H7 (cell line): ENCODE results near the gene WFDC12. TPM values are rescaled to one million over a fixed set of nuclear protein-coding genes. Genes with fewer than 3 reads are reported as not detected.

Experiments
- DNase-seq: peaks from one replicate; pipeline ENCODE4 v3.0.0; 2012
- H3K27me3 ChIP-seq: 2 replicates; pipeline ENCODE4 v1.6.0; 2011; ENCODE audit warnings: mild to moderate bottlenecking, low read length; ENCODE audit not compliant: control insufficient read depth, insufficient read depth
- H3K36me3 ChIP-seq: replicated peaks from 2 replicates; pipeline ENCODE4 v1.5.1; 2011; ENCODE audit warnings: low read length; ENCODE audit not compliant: control insufficient read depth, insufficient read depth
- H3K4me3 ChIP-seq: 2 replicates; pipeline ENCODE4 v1.5.1; 2011; ENCODE audit warnings: low read depth, mild to moderate bottlenecking, control low read depth, low read length, moderate library complexity; ENCODE audit not compliant: insufficient read depth
- total RNA-seq: library from RNA; depleted of rRNA; stranded (reverse); fragments of >200 nt; shearing (Covaris generic); gene quantifications from 2 replicates; pipeline ENCODE4 v1.2.3, GENCODE V29; 2014

The WFDC12 gene
- total RNA-seq, 1 experiment from 2014 or later = not detected

DNA sequence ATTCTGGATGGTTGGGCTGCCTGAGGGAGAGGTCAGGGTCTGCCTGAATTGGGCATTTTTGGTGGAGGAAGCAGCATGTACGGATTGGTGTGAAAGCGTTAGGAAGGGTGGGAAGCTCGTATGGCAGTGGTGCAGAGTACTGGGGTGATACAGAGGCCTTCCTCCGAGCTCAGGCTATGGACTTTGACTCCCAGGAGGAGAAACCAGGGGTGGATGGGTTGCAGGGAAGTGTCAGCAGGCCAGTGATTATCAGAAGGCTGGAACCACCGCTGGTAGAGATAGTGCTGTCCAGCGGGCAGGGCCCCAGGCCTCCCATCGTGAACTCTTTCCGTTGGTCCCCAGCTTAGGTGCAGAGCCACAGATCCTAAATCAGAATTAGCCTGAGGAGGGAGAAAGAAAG lies 14.6 kb downstream of the WFDC12 start:
- DNase-seq = no peak

DNA sequence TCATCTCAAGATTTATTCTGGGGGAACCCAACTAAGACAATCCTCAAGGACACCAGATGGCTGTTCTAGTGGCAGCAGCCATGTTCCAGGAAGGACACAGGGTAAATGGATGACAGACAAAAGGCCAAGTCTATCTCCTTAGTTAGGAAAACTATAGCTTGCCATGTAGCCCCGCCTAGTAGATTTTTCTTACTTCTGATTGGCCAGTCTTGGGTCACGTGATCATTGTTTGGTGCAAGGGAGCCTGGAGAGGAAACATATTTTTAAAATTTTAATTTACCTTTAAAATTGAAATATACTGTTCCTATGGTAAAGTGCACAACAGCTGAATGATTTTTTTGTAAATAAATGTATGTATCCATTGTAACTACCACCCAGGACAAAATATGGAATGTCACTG lies 18.9 kb downstream of the WFDC12 start:
- H3K27me3 ChIP-seq = peaks cover 7% of the 10 kb centered on the region
- H3K36me3 ChIP-seq = no peaks in the 10 kb centered on the region
- DNase-seq = no peak
- H3K4me3 ChIP-seq = no peak overlapping the region

More for the DNA sequence above, 14.6 kb downstream of the WFDC12 start:
- Histone ChIP-seq H3K27me3 (no peaks in the 10 kb centered on the region; the same call in 1 of the 2 replicates), H3K4me3 (no peak overlapping the region), H3K36me3 (no peaks in the 10 kb centered on the region)

DNA sequence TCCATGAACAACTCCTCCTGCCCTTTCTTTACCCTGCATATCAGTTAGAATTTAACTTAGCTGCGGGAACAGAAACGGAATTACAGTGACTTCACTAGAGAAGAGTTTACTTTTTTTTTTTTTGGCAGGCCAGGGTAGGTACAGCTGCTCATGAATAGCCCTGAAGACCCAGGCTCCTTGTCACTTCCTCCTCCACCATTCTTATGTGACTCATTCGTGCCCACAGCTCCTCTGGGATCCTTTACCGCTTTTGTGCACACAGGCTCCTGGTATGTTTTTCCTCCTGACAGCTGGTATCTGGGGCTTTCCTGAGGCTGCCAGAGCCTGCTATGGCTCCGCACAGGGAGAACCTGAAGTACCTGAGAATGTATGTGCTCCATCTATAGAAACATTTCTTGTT lies 19.5 kb downstream of the WFDC12 start:
- H3K36me3 ChIP-seq = no peaks in the 10 kb centered on the region
- peaks cover 12% of the 10 kb centered on the region for H3K27me3 ChIP-seq
- H3K4me3 ChIP-seq = no peak overlapping the region
- DNase-seq = no peak

DNA sequence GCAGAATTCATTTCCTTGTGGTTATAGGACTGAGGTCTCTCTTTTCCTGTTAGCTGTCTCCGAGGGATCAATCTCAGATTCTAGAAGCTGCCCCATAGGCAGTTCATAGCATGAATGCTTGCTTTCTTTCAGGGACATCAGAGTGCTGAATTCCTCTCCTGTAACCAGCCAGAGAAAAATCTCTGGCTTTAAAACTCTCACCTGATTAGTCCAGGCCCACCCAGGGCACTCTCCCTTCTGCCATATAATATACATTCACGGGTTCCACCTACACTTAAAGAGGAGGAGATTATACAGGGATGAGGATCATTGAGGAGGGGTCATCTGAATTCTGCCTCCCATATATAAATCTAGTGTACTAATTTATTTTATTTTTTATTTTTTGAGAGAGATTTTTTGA lies 21.2 kb downstream of the WFDC12 start:
- no peaks in the 10 kb centered on the region for H3K36me3 ChIP-seq
- no peak overlapping the region for H3K4me3 ChIP-seq
- no peak for DNase-seq
- peaks cover 27% of the 10 kb centered on the region for H3K27me3 ChIP-seq

DNA sequence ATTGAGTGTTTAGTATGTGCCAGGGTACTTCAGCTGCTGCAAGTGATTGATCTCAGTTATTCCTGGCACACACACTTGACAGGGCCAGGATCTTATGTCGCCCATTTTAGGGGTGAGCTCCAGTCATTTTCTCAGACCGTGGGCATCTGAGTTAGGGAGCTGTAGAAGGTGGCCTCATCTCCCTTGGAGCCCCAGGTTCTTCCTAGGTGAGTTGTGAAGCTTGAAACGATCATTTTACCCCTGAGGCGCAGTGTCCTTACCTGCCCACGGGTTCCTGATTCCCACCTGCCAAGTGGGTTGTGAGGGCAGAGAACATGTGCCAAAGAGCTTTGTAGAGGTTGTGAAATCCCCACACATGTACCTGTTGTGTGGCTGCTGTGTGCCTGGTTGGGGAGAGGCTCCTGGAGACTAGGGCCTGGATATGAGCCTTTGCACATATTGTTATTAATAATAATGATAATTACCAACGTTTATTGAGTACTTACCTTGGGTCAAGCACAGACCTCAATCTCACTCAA lies 22.9 kb downstream of the WFDC12 start:
- Histone ChIP-seq H3K4me3 (no peak overlapping the region; the same call in 1 of the 2 replicates), H3K36me3 (no peaks in the 10 kb centered on the region), H3K27me3 (peaks cover 39% of the 10 kb centered on the region)
- DNase-seq = no peak

DNA sequence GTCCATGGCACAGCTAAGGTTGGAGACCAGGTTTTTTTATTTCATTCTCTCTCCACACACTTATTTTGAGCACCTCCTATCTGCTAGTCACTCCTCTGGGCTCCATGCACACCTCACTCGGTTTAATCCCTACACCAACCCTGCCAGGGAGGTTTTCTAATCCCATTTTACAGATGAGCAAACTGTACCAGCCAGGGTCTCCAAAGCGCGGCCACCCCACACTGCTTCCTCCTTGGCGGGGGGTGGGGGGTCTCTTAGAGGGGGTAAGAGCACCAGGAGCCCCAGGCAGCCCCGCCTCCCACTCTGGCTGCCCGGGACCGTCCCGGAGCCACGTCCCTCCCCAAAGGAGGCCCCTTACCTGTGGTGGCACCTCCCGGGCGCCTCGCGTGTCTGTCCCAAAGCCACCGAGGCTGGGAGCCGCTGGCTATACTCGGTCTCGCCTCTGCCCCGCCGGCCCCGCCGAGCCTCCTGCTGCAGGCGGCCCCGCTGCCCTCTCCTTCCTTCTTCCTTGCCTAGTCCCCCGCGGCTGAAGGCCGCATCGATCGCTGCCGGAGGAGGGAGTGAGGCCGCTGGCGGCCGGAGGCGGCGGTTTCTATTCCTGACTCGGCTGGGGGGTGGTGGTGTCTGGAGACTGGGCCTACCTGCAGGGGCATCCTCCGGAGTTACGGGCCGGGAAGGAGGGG lies 23.6 kb downstream of the WFDC12 start, which contains the start of gene KCNS1:
Gene KCNS1 (minus strand): TSS at position 565 of the 683 bp plus-strand sequence. CDS start 1,891 bp downstream, outside the sequence.
- Histone ChIP-seq H3K27me3 (peaks cover 40% of the 10 kb centered on the region), H3K4me3 (peak within 1 kb of the TSS; percentile 38), H3K36me3 (no peaks in the 10 kb centered on the region)
- peak; percentile 93 for DNase-seq

DNA sequence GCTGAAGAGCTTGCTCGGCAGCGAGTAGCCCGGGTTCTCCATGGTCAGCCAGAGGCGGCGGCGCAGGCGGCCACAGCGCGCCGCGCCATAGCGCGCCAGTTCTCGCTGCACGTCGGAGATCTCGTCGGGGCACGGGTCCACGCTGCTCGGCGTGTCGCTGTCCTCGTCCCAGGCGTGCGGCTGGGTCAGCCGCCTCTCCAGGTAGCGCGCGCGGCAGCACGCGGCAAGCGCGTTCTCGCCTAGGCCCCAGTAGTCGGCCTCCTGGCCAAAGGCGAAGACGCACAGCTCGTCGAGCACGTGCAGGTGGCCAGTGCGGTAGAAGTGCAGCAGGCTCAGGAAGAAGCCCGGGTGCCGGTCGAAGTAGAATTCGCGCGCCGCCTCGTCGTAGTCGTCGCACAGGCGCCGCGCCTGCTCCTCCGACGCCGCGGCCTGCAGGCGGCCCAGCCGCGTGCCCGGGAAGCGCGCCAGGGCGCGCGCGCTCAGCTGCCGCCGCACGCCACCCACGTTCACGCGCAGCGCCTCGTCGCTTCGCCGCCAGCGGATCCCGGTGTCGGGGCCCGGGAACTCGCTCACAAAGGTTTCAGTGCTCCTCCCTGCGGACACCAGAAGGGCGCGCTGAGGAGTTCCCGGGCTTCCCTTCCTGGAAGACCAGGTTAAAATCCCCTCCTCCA lies 26.0 kb downstream of the WFDC12 start:
- H3K27me3 ChIP-seq = peaks cover 40% of the 10 kb centered on the region

DNA sequence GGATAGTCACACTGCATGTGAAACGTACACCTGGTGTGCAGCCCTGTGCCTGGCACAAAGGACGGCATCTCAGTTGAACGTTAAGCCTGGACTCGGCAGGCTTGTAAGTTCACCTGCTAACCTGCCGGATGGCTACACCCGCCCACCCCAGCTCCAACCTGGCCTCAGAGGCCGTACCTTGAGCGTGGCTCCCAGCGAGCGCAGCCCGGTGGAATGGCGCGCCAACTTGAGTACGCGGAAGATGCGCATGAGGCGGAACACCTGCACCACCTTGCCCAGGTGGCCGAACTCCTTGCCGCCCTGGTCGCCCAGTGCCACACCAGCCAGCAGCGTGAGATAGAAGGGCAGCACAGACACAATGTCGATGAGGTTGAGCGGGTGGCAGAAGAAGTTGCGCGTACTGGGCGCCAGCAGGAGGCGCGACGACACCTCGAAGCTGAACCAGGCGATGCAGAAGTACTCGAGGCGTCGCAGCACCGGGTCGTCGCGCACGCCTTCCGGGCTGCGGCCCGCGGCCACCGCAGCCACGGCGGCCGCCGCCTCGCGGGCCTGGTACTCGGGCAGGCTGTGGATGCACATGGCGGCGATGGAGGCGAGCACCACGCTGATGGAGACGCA lies 26.7 kb downstream of the WFDC12 start:
- no peak overlapping the region for H3K4me3 ChIP-seq
- H3K27me3 ChIP-seq = peaks cover 40% of the 10 kb centered on the region
- DNase-seq = peak; percentile 61
- no peaks in the 10 kb centered on the region for H3K36me3 ChIP-seq

More for the DNA sequence above, 26.0 kb downstream of the WFDC12 start:
- Histone ChIP-seq H3K4me3 (no peak overlapping the region; the same call in 1 of the 2 replicates), H3K36me3 (no peaks in the 10 kb centered on the region)
- peak; percentile 92 for DNase-seq

DNA sequence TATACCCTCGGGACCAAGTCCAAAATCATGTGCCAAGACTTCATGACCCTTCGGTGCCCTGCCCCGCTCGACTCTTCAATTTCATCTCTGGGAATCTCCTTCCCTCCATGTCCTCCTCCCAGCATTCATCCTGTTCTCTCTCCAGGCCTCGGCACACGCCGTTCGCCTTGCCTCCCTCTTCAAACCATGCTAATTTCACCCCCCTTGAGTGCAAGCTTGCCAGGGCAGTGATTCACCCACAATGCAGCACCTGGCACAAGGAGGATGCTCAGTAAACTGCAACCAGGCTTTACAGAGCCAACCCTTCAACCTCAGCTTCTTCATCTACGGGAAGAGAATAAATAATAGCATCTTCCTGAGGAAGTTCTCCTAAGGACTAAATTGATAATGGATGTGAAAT lies 27.5 kb downstream of the WFDC12 start:
- DNase-seq = no peak
- peaks cover 40% of the 10 kb centered on the region for H3K27me3 ChIP-seq

DNA sequence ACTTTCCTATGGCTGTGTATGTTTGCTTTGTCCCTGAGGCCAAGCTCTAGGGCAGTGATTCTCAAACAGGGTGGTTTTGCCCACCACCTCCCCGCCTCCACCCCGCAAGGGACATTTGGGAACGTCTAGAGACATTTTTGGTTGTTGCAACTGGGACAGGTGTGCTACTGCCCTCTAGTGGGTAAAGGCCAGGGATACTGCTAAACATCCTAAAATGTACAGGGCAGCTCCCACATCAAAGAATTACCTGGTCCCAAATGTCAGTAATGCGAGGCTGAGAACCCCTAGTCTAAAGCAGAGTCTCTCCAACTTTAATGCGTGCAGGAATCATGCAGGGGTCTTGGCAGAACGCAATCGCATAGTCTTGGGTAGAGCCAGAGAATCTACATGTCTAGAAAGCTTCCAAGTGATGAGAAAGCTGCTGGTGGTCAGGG lies 28.4 kb downstream of the WFDC12 start:
- Histone ChIP-seq H3K27me3 (peaks cover 38% of the 10 kb centered on the region), H3K4me3 (no peak overlapping the region), H3K36me3 (no peaks in the 10 kb centered on the region)
- peak; percentile 82 for DNase-seq

More for the DNA sequence above, 27.5 kb downstream of the WFDC12 start:
- H3K36me3 ChIP-seq = no peaks in the 10 kb centered on the region
- H3K4me3 ChIP-seq = no peak overlapping the region

DNA sequence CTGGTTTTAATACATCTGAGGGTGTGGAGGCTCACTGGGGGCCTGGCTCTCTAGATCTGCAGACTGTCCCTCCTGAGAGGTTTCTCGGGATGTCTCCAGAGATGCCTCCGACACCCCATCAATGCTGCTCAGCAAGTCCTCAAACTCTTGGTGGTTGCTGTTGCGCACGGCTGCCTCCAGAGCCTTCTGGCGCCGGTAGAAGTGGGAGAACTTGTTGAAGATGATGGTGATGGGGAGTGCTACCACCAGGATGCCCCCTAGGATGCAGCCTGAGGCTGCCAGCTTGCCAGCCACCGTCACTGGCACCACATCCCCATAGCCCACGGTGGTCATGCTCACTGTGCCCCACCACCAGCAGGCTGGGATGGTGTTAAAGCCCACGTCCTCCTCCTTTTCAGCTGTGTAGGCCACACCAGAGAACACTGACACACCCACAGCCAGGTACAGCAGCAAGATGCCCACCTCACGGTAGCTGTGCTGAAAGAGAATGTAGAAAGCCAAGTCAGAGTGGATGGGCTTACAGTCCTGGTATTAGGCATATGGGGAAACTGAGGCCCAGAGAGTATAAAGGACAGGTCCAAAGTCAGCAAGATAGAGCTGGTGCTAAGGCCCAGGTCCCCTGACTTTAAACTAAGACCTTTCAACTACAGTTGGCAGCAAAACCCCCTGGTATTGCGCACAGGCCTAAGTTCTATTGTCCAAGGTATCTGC lies 29.2 kb downstream of the WFDC12 start:
- H3K27me3 ChIP-seq = peaks cover 30% of the 10 kb centered on the region
- no peak overlapping the region for H3K4me3 ChIP-seq
- DNase-seq = no peak
- H3K36me3 ChIP-seq = no peaks in the 10 kb centered on the region

DNA sequence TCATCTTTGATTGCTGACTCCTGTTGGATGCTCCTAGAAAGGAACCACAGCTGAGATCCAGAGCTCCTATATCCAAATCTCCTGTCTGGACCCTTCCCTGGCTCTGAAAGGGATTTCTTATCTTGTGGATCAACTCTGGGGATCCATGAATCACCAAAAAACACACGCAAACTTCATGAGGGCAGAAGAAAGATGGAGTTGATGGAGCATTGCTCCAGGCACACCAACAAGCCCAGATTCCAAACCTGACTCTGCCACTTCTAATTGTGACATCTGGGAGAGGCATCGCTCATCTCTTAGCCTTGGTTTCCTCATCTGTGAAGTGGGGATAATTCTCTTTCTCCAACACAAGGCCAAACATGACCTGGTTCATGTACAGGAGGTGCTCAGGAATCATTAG lies 30.1 kb downstream of the WFDC12 start:
- no peak overlapping the region for H3K4me3 ChIP-seq
- DNase-seq = no peak
- H3K27me3 ChIP-seq = peaks cover 22% of the 10 kb centered on the region
- H3K36me3 ChIP-seq = no peaks in the 10 kb centered on the region

DNA sequence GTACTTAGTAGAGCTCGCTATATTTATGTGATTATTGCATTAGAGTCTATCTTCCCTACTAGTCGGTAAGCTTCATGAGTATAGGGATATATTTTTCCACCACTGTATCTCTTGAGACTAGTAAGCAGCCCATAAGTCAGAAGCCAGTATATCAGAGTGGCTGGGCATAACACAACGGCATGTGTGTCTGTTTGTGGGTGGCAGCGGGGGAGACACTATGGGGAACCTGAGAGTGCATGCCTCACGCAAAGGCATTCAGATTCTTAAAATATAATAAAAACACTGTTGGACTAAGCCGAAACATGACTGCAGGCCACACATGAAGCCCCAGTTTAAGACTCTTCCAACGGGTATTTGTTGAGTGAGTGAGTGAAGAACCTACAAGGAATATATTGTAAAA lies 31.4 kb downstream of the WFDC12 start:
- DNase-seq = no peak
- Histone ChIP-seq H3K36me3 (no peaks in the 10 kb centered on the region), H3K27me3 (peaks cover 11% of the 10 kb centered on the region; the same call in 1 of the 2 replicates), H3K4me3 (no peak overlapping the region)

DNA sequence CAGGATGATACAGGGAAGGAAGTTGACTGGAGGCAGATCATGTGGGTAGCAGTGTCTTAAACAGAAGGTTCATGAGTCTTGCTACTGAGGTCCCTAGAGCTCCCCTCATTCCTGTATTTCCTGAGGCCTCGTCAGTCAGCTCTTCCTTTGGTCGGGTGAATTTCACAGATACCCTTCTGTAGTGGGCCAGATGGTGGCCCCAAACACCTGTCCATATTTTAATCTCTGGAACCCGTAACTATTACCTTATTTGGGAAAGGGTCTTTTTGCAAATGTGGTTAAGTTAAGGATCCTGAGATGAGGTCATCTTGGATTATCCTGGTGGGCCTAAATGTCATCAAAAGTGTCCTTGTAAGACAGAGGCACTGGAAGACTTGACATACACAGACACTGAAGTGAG lies 32.9 kb downstream of the WFDC12 start:
- peaks cover under 1% of the 10 kb centered on the region; the same call in 1 of the 2 replicates for H3K27me3 ChIP-seq
- no peaks in the 10 kb centered on the region for H3K36me3 ChIP-seq
- H3K4me3 ChIP-seq = no peak overlapping the region
- no peak for DNase-seq
